Small intestine (tissue), 7 donors: ENCODE results near the gene CADPS. TPM values are rescaled to one million over a fixed set of nuclear protein-coding genes. Genes with fewer than 3 reads are reported as not detected.

Experiments used
- DNase-seq, 2 donors: peaks; one replicate each; pipeline versions ENCODE4 v3.0.0 to v3.0.0-alpha.2; 2013
- FAIRE-seq: peaks from 2 replicates; lab custom pipeline; 2012; peaks lifted over from hg19 to GRCh38; lab: Jason Lieb, UNC
- H3K27ac ChIP-seq, 3 donors: one replicate each; pipeline ENCODE4 v1.5.1; 2013; ENCODE audit warnings: low read length in 2 of 3, mild to moderate bottlenecking in 2 of 3, control low read depth in 1 of 3, inconsistent platforms in 1 of 3, low read depth in 1 of 3, moderate library complexity in 1 of 3
- H3K27me3 ChIP-seq, 3 donors: one replicate each; pipeline ENCODE4 v1.6.1; 2013; ENCODE audit warnings: low read length in 3 of 3, inconsistent platforms in 1 of 3; ENCODE audit not compliant: control insufficient read depth in 3 of 3, insufficient read depth in 3 of 3
- H3K36me3 ChIP-seq, 3 donors: one replicate each; pipeline ENCODE4 v1.6.1; 2013; ENCODE audit warnings: low read length in 3 of 3, inconsistent platforms in 1 of 3, low read depth in 1 of 3, mild to moderate bottlenecking in 1 of 3, moderate library complexity in 1 of 3; ENCODE audit not compliant: control insufficient read depth in 3 of 3, insufficient read depth in 2 of 3
- H3K4me1 ChIP-seq, 3 donors: one replicate each; pipeline ENCODE4 v1.6.1; 2013; ENCODE audit warnings: low read length in 2 of 3, inconsistent platforms in 1 of 3, low read depth in 1 of 3, mild to moderate bottlenecking in 1 of 3, moderate library complexity in 1 of 3; ENCODE audit not compliant: control insufficient read depth in 3 of 3, insufficient read depth in 2 of 3
- H3K4me3 ChIP-seq, 3 donors: one replicate each; pipeline ENCODE4 v1.5.1; 2013; ENCODE audit warnings: low read length in 3 of 3, control low read depth in 1 of 3, inconsistent platforms in 1 of 3, low read depth in 1 of 3, mild to moderate bottlenecking in 1 of 3, moderate library complexity in 1 of 3
- H3K9me3 ChIP-seq, 2 donors: one replicate each; pipeline ENCODE4 v1.6.1; 2013; ENCODE audit warnings: low read depth in 1 of 2, low read length in 1 of 2; ENCODE audit not compliant: control insufficient read depth in 2 of 2, insufficient read depth in 1 of 2
- WGBS, 3 donors: extraction: QIAGEN DNeasy Blood & Tissue Kit; methylation state at CpG; one replicate each; pipeline ENCODE4 v1.1.7; 2013; 5-methylcytosine and 5-hydroxymethylcytosine counted together
- polyA plus RNA-seq, 4 donors: library from polyadenylated mRNA; stranded (reverse) in 3 of 4; unstranded in 1 of 4; fragments of 200-250 nt in 3 of 4; fragments of 120-200 nt in 1 of 4; gene quantifications; one replicate each; pipeline versions ENCODE4 v1.2.1 to v1.2.3, GENCODE V29; 2013
- donor health status: healthy with polysubstance abuse.
- donor health status: control.
- donor health status: control.
- donor health status: Bipolar disorder and iron deficiency.
- donor health status: healthy.

The CADPS gene
- polyA plus RNA-seq, 4 donors: 1.9 to 9.3 (median 6.0) TPM

- WGBS, 3 donors: 6 to 24% (median 17%) methylated on average over 12 of the region's 12 CpGs
- Histone ChIP-seq H3K27ac (no peak overlapping the region), H3K4me3 (no peak overlapping the region), H3K27me3 (peaks cover 20 to 96% (median 58%) of the 10 kb centered on the region in 3 donors), H3K9me3 (peaks cover 0 to 7% of the 10 kb centered on the region in 2 donors), H3K36me3 (no peaks in the 10 kb centered on the region), H3K4me1 (no peaks in the 10 kb centered on the region)
- FAIRE-seq (no peak), DNase-seq (no peak)
Observed at GRCh38 chr3:62369476-62369743, 505.8 kb downstream of the CADPS start.

DNA sequence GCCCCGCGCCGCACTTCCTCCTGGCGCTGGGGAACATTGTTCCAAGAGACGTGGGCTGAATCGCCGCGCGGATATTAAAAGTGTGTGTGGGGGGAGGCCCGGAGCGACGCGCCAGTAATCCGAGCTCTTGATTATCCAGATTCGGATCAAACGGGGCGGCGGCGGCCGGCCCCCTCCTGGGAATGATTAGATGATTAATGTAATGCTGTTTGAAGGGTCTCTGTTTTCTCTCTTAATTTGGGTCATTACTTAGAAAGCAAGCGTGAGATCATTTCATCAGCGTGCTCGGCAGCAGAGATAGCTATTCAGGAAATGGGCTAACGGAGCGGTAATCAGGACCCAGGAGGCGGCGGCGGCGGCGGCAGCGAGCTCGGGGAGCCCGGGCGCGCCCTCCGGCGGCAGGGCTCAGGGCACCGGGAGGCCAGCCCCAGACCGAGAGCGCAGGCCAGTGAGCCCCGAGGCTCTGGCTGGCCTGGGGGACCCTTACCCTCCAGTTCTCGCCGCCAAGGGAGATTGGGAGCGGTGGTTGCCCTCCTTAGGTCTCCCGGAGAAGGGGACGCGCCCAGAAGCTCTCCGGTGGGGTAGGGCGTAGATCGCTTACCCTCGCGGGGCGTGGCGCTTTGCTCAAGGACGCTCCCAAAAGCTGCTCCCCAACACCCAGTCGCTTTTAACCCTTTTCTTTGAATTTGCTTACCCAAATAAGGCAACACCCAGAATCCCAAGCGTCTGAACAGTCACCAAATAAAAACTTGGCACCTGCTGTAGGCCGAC lies 506.3 kb downstream of the CADPS start:
- FAIRE-seq: no peak
- Histone ChIP-seq H3K4me3 (no peak overlapping the region), H3K9me3 (peaks cover 0 to 7% of the 10 kb centered on the region in 2 donors), H3K27ac (no peak overlapping the region), H3K36me3 (no peaks in the 10 kb centered on the region), H3K27me3 (peaks cover 20 to 93% (median 53%) of the 10 kb centered on the region in 3 donors), H3K4me1 (no peaks in the 10 kb centered on the region)
- no peak for DNase-seq
- 3 to 11% (median 7%) methylated on average over 54 to 58 of the region's 58 CpGs for WGBS, 3 donors

DNA sequence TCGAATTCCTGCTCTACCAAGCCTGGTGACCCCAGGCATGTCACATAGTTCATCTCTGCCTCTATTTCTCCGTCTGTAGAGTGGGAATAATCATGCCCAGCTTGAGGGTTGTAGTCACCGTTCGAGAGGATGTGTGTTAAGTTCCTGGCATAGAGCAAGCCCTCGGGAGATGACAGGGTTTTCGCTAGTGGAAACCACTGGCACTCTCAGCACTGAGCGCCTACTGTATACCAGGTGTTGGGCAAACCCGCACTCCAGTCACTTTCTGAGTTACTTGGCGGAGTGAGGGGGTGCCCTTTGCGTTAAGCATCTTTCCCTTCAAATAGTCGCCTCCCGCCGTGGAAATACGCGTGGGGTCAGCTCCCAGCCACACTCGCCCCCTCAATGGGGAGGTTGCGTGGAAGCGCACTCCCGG lies 506.9 kb downstream of the CADPS start:
- no peak overlapping the region for H3K4me3 ChIP-seq
- peaks cover 0 to 7% of the 10 kb centered on the region in 2 donors for H3K9me3 ChIP-seq
- FAIRE-seq (no peak), DNase-seq (no peak)
- H3K4me1 ChIP-seq: no peaks in the 10 kb centered on the region
- H3K36me3 ChIP-seq: no peaks in the 10 kb centered on the region
- H3K27ac ChIP-seq: no peak overlapping the region
- WGBS, 3 donors: 12 to 22% (median 20%) methylated on average over 19 of the region's 19 CpGs
- peaks cover 20 to 90% (median 51%) of the 10 kb centered on the region in 3 donors for H3K27me3 ChIP-seq

- Histone ChIP-seq H3K9me3 (peaks cover 0 to 7% of the 10 kb centered on the region in 2 donors), H3K27ac (no peak overlapping the region), H3K27me3 (peaks cover 16 to 89% (median 48%) of the 10 kb centered on the region in 3 donors), H3K36me3 (no peaks in the 10 kb centered on the region), H3K4me1 (no peaks in the 10 kb centered on the region), H3K4me3 (no peak overlapping the region)
- FAIRE-seq (no peak), DNase-seq (no peak)
- 3 to 8% (median 8%) methylated on average over 24 to 25 of the region's 25 CpGs for WGBS, 3 donors
Observed at GRCh38 chr3:62367763-62368195, 507.4 kb downstream of the CADPS start.

DNA sequence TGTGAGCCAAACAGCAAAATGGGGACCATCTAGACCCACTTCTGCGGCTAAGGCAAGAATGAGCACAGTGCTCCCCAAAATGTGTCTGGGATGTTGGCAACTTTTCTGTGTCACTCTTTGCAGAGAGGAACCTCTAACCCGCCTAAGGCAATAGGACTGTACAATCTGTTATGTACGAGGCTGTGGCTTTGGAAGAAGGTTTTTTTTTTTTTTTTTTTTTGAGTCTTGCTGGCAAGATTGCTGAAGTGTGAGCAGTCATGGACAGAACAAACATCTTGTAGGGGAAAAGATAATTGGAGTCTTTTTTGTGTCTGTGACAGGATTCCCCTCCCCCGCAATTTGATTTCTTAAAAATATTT lies 509.1 kb downstream of the CADPS start:
- no peaks in the 10 kb centered on the region for H3K4me1 ChIP-seq
- no peak for DNase-seq
- no peaks in the 10 kb centered on the region for H3K36me3 ChIP-seq
- no peak overlapping the region for H3K4me3 ChIP-seq
- peaks cover 7 to 77% (median 35%) of the 10 kb centered on the region in 3 donors for H3K27me3 ChIP-seq
- peaks cover 0 to 5% of the 10 kb centered on the region in 2 donors for H3K9me3 ChIP-seq
- H3K27ac ChIP-seq: no peak overlapping the region
- WGBS, 3 donors: 17 to 28% (median 26%) methylated on average over 4 of the region's 4 CpGs
- FAIRE-seq: no peak

- H3K36me3 ChIP-seq: no peaks in the 10 kb centered on the region
- H3K4me1 ChIP-seq: no peaks in the 10 kb centered on the region
- FAIRE-seq (no peak), DNase-seq (no peak)
- no peak overlapping the region for H3K4me3 ChIP-seq
- H3K9me3 ChIP-seq: peaks cover 0 to 5% of the 10 kb centered on the region in 2 donors
- WGBS, 3 donors: 15 to 28% (median 26%) methylated on average over 16 of the region's 16 CpGs
- peaks cover 3 to 72% (median 29%) of the 10 kb centered on the region in 3 donors for H3K27me3 ChIP-seq
- no peak overlapping the region for H3K27ac ChIP-seq
Observed at GRCh38 chr3:62365391-62366125, 509.7 kb downstream of the CADPS start.

- FAIRE-seq: no peak
- peaks cover 3 to 58% (median 21%) of the 10 kb centered on the region in 3 donors for H3K27me3 ChIP-seq
- H3K36me3 ChIP-seq: no peaks in the 10 kb centered on the region
- no peaks in the 10 kb centered on the region for H3K4me1 ChIP-seq
- no peak overlapping the region for H3K4me3 ChIP-seq
- no peak for DNase-seq
- no peak overlapping the region for H3K27ac ChIP-seq
- H3K9me3 ChIP-seq: peaks cover 0 to 5% of the 10 kb centered on the region in 2 donors
Observed at GRCh38 chr3:62364191-62364590, 511.0 kb downstream of the CADPS start.

DNA sequence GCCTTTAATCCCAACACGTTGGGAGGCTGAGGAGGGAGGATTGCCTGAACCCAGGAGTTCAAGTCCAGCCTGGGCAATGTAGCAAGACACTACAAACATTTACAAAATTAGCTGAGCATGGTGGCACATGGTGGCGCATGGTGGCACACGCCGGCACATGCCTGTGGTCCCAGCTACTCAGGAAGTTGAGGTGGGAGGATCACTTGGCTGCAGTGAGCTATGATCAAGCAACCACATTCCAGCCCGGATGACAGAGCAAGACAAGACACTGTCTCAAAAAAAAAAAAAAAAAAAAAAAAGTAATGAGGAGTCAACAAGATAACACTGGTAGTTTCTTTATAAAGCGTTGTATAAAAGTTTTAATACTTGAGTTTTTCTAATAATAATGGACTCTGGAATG lies 511.9 kb downstream of the CADPS start:
- peaks cover 0 to 3% of the 10 kb centered on the region in 2 donors for H3K9me3 ChIP-seq
- H3K27me3 ChIP-seq: peaks cover 3 to 49% (median 13%) of the 10 kb centered on the region in 3 donors
- no peak for FAIRE-seq
- no peak for DNase-seq
- H3K4me1 ChIP-seq: no peaks in the 10 kb centered on the region
- H3K36me3 ChIP-seq: no peaks in the 10 kb centered on the region
- no peak overlapping the region for H3K27ac ChIP-seq
- H3K4me3 ChIP-seq: no peak overlapping the region
- 83 to 91% (median 85%) methylated on average over 6 of the region's 6 CpGs for whole genome bisulfite sequencing, 3 donors
